HG03060 (cell line): ENCODE measurements around the gene TTC39A.

Source experiments
- ATAC-seq: cut with Tn5 transposase; IDR thresholded peaks from one replicate; pipeline ENCODE4 v1.9.1; 2021; ENCODE audit warnings: low read depth, moderate number of reproducible peaks; ENCODE audit not compliant: unreplicated experiment

Gene TTC39A

DNA sequence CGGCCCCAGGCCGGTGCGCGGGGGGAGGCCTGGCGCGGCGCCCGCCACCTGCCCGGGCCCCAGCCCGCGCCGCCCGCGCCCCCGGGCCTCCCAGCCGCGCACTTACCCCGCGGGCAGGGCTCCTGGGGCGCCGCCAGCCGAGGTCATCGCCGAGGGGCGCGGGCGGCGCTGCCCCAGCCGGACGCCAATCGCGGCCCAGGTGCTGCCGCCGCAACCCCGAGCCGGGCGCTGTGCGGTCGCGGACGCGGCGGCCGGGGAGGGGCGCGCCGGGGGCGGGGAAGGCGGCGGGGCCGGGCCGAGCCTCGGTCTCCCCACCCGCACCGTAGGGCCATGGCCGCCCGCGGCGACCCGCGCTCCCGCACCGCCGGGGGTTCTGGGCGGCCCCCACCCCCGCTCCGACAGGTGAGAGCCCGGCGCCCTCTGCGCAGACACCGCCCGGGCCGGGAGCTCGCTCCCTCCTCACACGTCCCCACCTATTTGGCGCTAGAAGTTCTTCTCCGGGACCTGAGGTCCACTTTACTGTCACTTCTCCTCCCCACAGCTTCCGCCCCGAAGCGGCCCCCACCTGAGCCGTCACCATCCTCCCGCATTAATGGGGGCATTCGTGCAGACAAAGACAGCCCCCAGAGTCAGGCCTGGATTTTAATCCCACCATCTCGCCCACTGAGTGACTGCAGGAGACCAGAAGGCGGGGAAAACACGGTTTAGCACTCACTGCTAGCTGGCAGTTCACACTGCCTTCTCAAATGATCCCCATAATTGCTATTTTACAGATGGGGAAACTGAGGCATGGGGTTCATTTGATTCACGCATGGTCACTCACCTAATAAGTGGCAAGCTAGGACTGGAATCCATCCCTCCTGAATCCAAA lies at the start of gene TTC39A:
Gene TTC39A, minus strand, starts transcription at position 232 of the 871 bp plus-strand sequence. Its CDS starts 85 bp downstream, at position 147.
- no peak for ATAC-seq

DNA sequence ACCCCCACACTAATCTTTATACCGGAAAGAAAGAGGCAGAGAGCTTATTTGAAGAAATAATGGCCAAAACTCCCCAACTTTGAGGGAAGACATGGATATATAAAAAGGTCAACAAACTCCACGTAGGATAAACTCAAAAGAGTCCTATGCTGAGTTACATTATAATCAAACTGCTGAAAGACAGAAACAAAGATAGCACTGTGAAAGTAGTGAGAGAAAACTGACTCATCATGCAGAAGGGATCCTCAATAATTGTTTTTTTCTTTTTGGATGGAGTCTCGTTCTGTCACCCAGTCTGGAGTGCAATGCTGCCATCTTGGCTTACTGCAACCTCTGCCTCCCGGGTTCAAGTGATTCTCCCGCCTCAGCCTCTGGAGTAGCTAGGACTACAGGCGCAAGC lies 48.5 kb upstream of the TTC39A start:
- no peak for ATAC-seq

DNA sequence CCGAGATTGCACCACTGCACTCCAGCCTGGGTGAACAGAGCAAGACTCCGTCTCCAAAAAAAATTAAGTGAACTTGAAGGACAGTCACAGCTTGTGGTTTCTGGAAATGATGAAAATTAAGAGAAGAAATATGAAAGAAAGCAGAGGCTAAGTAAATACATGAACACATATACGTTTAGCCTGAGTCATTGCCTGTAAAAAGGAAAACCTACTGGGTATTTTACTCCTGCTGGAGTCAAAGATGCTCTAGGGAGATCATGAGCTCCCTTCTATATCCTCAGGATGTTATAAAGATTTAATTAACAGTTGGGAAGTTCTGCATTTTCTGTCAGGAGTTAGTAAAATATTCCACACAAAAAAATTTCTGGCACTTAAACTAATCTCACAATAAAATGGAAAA lies 43.5 kb upstream of the TTC39A start:
- ATAC-seq = no peak

DNA sequence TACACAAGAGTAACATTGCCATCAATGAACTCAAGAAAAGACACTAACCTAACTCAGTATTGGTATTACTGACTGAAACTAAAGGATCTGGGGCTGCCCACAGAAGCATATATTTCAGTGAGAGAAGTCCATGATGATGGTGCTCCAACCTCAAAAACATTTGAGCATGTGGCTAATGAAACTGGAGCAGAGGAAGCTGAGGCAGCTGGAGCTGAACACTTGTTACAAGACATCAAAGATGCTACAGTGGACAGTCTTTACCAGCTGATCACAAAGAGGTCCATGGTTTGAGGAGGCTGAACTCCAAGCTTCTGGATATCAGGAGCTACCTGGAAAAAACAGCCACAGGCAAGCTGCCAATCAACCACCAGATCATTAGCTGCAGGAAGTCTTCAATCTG lies 42.2 kb upstream of the TTC39A start:
- ATAC-seq = no peak

DNA sequence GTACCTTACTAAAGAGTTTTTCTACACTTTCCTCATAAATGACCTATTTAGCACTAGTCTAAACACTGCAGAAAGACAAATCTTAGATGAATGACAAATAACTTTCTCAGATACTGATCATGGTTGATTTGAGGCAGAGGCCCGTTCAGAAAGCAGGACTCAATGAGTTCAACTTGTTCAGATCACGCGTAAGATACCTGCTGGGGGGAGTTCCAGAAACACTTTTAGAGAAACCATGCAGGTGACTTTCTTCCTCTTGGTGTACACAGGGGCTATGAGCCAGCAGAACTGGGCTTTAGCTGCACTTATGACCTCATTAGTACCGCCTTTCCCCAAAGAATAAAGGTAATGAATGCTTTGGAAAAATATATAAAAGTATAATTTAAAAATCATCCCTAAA lies 38.8 kb upstream of the TTC39A start:
- ATAC-seq = no peak

DNA sequence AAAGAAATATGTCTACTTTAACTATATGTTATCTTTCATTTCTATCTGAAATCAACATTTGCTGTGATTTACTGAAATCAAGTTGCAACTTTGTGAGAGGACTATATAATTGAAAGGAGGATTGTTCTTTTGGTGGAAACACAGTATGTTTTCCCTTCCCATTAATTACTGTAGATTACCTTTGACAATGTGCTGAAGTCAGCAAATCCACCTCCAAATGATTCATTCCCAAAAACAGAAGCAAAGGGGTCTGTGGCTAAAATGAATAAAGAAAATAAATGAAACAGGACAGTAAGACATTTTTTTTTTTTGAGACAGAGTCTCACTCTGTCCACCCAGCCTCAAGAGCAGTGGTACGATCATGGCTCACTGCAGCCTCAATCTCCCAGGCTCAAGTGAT lies 35.4 kb upstream of the TTC39A start:
- no peak for ATAC-seq

DNA sequence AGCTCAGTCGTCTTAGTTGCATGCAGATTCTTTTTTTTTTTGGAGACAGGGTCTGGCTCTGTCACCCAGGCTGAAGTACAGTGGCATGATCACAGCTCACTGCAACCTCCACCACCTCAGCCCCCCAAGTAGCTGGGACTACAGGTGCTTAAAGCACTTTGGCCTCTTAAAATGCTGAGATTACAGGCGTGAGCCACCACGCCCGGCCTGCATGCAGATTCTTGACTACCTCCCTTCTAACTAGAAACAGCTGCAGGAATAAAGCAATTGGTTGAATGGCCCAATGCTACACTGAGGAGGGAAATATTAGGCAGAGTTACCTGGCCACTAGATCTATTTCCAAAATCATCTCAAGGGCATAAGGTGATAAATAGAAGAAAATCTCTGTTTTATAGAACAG lies 29.5 kb upstream of the TTC39A start:
- no peak for ATAC-seq

DNA sequence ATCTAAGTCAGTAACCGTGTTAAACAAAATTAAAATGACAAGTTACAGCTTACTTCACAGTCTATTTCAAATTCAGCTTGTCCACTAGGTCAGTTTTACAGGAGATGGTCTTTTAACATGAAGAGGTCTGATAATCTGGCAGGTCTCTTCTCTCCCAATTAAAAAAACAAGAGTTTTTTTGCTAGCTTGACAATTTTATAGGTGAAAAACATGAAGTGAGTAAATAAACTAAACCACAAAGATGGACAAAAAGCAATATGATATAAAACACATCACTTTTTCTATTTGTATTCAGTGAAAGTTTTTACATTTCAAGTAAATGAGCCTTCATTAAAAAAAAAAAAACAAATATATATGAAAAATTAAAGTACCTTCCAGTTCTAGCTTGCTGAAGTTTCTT lies 25.0 kb upstream of the TTC39A start:
- ATAC-seq = no peak

DNA sequence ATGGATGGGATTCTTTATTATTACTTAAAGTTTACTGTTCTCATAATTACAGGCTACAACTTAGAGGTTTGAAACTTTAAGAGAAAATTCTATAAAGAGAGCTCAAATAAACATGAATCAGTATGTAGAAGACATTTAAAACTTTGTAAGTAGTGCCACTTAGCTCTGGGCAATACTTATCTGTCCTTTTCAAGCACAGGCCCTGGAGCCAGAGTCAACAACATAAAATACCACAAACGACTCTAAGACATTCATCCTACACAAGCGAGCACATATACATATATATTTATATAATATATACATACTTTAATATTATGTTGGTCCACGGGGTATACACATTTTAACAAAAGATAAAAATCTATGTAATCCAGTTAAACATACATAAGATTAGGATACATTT lies 24.1 kb upstream of the TTC39A start:
- no peak for ATAC-seq

DNA sequence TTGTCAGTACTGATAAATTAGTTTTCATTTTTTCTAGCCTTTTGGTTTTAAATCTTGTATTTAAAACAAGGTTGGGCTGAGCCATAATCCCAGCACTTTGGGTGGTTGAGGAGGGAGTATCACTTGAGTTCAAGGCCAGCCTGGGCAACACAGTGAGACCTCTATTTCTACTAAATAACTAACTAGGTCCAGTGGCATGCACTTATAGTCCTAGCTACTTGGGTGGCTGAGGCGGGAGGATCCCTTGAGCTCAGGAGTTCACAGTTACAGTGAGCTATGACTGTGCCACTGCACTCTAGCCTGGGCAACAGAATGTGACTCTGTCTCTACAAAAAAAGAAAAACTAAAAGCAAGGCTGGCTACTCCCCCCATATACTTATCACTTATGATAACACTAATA lies 21.5 kb upstream of the TTC39A start:
- no peak for ATAC-seq

DNA sequence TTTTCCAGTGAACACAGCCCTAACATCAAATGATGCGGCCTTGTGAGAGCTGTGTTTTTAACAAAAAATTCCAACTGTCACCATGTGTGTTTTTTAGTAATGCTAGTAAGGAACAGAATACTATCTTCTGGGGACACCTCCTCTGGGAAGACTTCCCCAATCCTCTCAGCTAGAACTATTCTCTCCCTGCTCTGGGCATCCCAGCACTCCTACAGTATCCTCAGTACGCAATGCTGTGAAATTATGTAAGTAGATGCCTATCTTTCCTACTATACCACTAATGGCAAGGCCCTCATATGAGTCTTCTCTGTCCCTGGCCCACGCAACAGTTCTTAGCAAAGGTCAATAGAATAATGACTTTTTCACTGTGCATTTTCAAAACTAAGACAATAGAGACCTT lies 19.5 kb upstream of the TTC39A start:
- no peak for ATAC-seq

DNA sequence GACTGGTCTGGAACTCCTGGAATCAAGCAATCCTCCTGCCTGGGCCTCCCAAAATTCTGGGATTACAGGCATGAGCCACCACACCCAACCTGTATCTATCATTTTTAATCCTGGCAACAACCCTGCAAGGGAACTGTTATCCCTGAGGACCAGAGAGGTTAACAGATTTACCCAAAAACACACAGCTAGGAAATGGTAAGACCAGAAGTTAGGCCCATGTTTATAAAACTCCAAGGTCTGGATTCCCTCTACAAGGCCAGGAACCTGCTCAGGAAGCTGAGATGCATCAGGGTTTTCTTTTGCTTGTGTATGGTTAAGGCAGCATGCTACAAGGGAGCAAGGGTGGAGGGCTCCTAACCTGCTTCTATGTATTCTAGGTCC lies 17.8 kb upstream of the TTC39A start:
- ATAC-seq = no peak

DNA sequence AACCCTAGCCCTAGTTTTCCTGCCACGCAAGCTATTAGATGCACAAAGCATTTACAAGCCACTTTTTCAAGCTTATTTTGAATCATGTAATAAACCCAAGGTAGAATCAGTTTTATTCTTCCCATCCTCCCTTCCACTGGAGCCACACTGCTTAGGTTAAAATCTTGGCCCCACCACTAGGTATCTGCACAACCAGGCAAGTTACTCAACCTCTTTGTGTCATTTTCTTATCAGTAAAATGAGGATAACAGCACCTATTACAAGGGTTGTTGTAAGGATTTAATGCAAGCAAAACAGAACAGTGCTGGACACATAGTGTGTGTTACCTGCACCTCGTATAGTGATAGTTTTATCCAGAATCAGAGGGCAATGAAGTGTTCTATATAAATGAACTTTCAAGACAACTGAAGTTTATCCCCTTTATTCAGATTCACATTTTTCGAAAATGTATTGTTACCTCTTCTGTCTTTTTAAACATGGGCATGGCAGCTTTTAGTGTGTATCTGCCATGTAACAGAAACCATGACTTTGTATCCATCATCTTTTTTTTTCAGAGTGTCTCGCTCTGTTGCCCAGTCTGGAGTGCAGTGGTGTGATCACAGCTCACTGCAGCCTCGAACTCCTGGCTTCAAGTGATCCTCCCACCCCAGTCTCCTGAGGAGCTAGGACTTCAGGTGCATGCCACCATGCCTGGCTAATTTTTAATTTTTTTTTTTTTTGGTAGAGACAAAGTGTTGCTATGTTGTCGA lies 17.2 kb upstream of the TTC39A start:
- ATAC-seq = no peak

DNA sequence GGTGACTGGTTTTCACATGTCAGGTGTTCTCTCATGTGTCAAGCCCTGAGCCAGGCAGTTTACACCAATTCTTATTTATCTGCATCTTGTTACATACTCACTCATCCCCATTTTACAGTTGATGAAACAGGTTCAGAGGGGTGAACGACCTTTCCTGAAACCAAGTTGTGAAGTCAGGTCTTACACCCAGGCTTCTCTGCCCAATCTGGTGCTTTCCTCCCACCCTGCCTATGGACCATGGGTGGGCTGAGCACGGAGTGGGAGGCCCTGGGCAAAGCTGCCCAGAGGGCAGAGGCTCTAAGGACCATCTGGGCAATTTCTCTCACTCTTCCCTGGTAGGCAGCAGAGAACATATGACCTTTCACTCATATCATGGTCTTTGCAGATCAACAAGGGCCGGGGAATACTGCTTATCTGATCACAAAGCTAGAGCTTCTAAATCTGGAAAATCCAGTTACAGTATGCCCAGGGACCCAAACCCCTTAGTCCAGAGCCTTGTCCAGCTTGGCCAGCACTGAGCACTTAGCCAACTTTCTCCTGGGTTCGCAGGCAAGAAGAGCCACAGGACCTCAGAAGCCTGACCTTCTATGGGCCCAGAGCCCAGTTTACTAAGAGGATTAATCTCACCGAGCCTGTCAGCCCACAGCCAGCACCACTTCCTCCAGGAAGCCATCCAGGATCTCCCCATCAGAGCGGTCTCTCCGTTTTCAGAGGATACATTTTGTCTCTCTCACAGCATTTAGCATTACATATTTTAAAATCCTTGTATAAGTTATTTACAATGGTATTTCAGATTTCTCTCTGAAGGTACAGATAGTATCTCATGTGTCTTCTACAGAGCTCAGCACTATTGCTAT lies 16.0 kb upstream of the TTC39A start:
- ATAC-seq = no peak

DNA sequence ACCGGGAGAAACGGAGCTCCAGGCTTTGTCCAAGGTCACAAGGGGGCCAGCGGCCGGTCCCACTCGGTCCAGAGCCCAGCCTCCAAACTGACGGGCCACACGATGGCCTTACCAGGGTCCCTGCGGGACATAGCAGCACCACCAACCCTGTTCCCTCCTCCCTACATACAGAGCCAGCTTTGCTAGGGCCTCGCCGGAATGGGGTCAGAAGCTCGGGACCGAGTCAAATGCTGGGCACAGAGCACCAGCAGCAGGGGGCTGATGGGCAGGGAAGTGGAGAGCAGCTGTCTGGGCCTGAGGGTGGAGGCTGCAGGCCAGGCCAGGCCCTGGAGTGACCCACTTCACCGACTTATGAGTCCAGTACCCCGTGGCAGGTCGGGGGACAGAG lies 14.9 kb upstream of the TTC39A start:
- no peak for ATAC-seq

DNA sequence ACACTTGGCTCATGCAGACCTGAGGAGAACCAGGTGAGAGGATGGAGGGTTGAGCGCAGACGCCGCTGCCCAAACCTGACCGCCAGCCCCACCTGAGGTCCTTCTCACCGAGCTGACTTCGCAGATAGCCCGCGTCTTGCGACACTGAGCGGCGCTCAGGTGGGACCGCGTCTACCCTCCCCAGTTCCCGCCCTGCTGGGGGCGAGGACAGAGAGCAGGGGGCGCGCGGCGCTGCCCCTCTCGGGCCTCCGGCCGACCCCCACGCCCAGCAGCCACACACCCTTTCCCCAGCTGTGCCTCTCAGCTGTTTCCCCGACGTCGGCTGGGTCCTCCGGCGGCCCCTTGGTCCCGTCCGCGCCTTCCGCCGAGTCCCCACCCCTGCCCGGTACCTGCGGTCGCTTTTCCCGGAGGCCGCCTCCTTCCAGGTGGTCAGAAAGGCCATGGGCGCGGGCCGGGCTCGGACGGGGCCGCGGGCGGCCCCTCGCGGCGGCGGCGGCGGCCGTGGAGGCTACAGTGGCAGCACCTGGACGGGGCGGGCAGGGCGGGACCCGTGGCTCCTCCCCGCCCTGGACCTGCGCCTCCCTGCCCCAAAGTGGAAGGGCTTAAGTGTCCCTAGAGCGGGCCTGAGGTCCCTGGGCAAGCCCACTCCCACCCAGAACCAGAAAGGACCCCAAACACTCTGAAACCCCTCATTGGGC lies 14.4 kb upstream of the TTC39A start:
- ATAC-seq = no peak

DNA sequence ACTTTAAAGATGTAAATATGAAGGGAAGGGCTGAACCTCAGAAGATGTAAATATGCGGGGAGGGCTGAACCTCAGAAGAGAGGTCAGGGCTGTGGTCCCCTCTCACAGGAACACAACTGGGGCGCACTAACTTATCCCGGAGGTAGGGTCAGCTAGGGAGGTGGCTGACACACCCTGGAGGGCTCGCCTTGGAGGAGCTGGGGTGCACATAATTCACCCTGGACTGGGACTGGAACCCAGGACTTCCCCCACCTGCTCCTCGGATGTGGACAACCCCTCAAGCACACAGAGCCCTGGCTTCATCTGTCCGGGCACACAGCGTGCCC lies 13.9 kb upstream of the TTC39A start:
- no peak for ATAC-seq

DNA sequence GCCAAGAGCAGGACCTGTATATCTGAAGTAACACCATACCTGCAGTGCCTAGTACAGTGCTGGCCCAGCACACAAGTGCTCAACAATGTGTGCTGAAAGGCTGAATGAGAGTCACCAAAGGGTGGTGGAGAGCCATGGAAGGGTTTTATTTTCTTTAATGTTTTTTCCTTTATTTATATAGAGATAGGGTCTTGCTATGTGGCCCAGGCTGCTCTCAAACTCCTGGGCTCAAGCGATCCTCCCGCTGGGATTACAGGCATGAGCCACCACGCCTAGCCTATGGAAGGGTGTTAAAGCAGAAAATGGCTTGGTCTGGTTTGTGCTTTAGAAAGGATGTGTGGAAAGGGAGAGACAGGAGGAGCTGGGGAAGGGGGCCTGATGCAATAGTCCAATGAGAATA lies 13.3 kb upstream of the TTC39A start:
- ATAC-seq = no peak

DNA sequence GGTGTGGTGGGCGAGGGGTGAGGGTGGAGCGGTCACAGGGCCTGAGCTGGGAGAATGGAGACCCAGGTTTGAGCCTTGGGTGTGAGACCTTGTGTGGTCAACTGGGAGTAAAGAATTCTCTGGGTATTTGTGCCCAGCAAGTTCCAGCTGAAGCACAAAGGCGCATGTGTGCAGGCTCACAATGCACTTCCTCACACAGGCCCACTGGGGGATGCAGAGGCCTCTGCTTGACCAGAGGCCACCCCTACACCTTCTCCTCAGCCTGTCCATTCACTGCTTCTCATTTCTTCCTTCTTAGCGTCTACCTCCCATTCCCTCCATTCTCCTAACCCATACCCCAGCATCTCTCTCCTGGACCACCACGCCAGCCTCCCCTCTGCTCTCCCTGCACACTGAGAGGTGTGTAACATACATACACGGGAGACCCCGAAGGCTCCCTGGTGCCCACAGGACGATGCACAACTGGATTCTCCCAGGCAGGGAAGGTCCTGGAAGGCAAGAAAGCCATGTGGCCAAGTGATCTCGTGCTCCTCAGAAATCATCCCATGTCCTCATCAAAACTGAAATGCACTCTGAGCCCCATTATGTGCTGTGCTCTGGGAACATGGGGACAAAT lies 12.3 kb upstream of the TTC39A start:
- ATAC-seq = no peak

DNA sequence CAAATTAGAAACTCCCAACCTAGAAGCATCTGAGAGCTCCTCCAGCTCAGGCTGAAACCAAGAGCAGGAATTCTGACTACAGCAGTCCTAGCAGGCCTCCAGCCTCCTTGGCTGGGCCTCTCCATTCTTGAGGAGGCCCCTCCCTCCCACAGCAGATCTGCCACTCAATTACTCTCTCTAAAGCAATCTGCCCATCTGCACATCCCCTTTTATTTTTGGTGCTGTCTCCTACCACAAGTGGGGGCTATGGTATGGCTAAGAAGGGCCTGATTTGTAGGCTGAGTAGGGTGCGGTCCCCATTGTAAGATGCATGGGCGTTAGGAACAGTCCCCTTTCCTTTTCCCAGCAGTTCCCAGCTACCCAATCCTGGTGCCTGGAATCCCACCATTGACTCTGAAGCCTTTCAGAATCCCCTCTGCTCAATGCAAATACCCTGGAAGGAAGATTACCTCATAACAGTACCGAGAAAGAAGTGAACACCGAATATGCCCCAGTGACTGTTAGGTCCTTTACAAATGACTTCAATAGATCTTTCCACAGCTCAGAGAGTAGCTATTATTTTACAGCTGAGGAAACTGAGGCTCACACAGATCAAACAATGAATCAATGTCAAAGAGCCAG lies 11.6 kb upstream of the TTC39A start:
- ATAC-seq = no peak
